ENCODE measurements around the gene TBC1D3I. TPM values are rescaled to one million over a fixed set of nuclear protein-coding genes. Genes with fewer than 3 reads are reported as not detected.
"Not testable (repeated sequence)": the region's sequence is repeated elsewhere in the genome, so short reads cannot be mapped to it uniquely, and the experiment has no call there.

Gene TBC1D3I
- total RNA-seq, 2 experiments from 2014 or later = 0.19 to 0.55 TPM

DNA sequence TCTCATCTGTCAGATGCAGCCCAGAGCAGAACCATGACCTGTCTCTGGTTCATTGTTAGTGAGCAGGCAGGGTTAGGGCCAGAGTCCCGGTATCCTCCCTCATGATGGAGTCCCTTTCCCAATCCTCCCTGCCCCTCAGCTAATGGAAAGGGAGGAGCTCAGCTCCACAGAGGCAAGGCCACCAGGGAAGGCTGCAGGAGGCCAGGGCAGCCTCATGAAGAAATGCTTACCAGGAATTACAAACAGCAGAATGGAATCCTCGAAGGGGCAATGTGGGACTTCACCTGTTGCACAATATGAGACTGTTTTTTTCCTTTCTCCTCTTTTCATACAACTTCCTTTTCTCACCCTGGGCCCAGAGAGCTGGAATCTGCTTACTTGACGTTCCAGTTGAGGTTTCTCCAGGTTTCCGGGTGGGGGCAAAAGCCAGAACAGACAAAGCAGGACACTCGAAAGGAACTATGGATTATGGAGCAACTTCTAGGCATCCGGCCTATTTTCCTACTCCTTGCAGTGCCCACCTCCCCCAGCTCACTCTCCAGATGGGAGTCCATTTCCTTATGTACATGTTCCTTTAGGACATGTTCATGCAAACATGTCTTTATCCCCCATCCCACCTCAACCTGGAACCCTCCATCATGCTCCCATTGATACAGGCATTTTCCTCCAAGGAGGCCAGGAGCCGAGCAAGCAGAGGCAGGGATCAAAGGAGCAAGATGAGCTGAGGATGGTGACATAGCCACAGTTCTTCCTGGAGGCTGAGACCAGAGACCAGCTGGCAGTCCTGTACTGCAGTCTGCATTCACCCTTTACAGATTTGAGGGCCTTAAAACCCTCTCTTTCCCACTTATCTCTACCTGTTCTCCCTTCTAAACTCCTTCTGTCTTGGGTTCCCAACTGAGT is 48.7 kb downstream of the TBC1D3I start:
- H4K20me1 ChIP-seq (ENCODE audit: insufficient read depth, low read length); H3K36me3 ChIP-seq (ENCODE audit: insufficient read depth, low read length); intact Hi-C loops (cut with micrococcal nuclease; ENCODE audit: unreplicated experiment); POLR2A ChIA-PET; H3K9me3 ChIP-seq (ENCODE audit: low read length); H2AFZ ChIP-seq (ENCODE audit: low read length); H3K4me2 ChIP-seq (ENCODE audit: low read length); DNase-seq (ENCODE audit: low spot score); H3K27ac ChIP-seq (ENCODE audit: low read depth, low read length, poor library complexity, severe bottlenecking); H3K9me2 ChIP-seq (ENCODE audit: insufficient read depth, low read length); CTCF ChIA-PET (ENCODE audit: unreplicated experiment); H3K79me2 ChIP-seq (ENCODE audit: insufficient read depth, low read depth, low read length); H3K4me3 ChIP-seq (ENCODE audit: low read depth, low read length, poor library complexity, severe bottlenecking); BruUV-seq (replicated peaks): not testable (repeated sequence)
- peaks cover 16% of the 10 kb centered on the region for H3K4me1 ChIP-seq (ENCODE audit: insufficient read depth, low read length, poor library complexity, severe bottlenecking)

DNA sequence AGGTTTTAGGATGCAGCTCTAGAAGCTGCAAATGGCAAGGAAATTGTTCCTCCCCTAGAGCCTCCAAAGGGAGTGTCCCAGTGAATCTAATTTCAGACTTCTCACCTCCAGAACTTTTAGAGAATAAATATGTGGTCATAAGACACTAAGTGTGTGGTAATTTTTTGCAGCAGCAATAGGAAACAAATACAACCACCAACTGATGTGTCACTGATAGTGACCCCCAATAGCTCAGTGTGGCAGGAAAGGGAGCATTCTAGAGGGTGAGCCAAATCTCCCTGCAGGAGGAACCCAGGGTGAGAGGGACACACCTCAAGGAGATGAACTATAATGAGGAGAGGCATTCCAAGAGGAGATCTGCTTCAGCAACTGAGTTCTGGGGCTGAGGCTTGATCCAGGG is 49.5 kb downstream of the TBC1D3I start:
- CTCF ChIA-PET (ENCODE audit: unreplicated experiment) = no interaction called here
- intact Hi-C loops (cut with micrococcal nuclease; ENCODE audit: unreplicated experiment) = no loop called here
- H4K20me1 ChIP-seq (ENCODE audit: insufficient read depth, low read length) = no peaks in the 10 kb centered on the region
- H3K9me3 ChIP-seq (ENCODE audit: low read length) = no peaks in the 10 kb centered on the region
- no peaks in the 10 kb centered on the region for H3K79me2 ChIP-seq (ENCODE audit: insufficient read depth, low read depth, low read length)
- BruUV-seq (replicated peaks) = no TSS peak
- H3K4me2 ChIP-seq (ENCODE audit: low read length) = no peak overlapping the region
- no peak overlapping the region for H2AFZ ChIP-seq (ENCODE audit: low read length)
- no peaks in the 10 kb centered on the region for H3K36me3 ChIP-seq (ENCODE audit: insufficient read depth, low read length)
- TF ChIP-seq, protein P1, sequence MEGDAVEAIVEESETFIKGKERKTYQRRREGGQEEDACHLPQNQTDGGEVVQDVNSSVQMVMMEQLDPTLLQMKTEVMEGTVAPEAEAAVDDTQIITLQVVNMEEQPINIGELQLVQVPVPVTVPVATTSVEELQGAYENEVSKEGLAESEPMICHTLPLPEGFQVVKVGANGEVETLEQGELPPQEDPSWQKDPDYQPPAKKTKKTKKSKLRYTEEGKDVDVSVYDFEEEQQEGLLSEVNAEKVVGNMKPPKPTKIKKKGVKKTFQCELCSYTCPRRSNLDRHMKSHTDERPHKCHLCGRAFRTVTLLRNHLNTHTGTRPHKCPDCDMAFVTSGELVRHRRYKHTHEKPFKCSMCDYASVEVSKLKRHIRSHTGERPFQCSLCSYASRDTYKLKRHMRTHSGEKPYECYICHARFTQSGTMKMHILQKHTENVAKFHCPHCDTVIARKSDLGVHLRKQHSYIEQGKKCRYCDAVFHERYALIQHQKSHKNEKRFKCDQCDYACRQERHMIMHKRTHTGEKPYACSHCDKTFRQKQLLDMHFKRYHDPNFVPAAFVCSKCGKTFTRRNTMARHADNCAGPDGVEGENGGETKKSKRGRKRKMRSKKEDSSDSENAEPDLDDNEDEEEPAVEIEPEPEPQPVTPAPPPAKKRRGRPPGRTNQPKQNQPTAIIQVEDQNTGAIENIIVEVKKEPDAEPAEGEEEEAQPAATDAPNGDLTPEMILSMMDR (conservative IDR thresholded peaks at IDR 0.05; ENCODE audit: low read length) = no peak
- no peak for TF ChIP-seq EZH2phosphoT487 (IDR thresholded peaks at IDR 0.05; ENCODE audit: borderline replicate concordance, low read depth, low read length)
- H3K4me1 ChIP-seq (ENCODE audit: insufficient read depth, low read length, poor library complexity, severe bottlenecking) = peaks cover 24% of the 10 kb centered on the region
- no peak overlapping the region for H3K4me3 ChIP-seq (ENCODE audit: low read depth, low read length, poor library complexity, severe bottlenecking)
- no peak overlapping the region for H3K27ac ChIP-seq (ENCODE audit: low read depth, low read length, poor library complexity, severe bottlenecking)
- DNase-seq (ENCODE audit: low spot score) = no peak
- H3K9me2 ChIP-seq (ENCODE audit: insufficient read depth, low read length) = no peaks in the 10 kb centered on the region
- POLR2A ChIA-PET = no interaction called here

DNA sequence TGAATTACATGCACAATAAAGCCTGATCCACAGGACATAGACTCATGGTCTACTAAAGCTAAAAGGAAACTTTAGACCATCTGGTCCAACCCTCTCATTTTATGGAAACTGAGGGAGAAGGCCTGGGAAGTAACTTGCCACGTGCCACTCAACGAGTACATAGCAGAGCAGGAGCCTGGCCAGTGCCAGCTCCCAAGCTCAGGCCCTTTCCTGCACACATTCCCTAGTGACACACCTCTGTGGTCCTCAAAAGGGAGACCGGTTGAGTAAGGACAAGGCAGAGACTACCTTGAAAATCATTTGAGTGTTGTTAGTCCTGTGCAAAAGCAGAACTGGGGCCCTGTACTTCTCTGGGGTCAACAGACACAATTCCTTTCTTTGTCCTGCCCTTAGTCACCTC is 50.7 kb downstream of the TBC1D3I start:
- Histone ChIP-seq H3K4me1 (ENCODE audit: insufficient read depth, low read length, poor library complexity, severe bottlenecking) (peaks cover 30% of the 10 kb centered on the region), H3K9me2 (ENCODE audit: insufficient read depth, low read length) (no peaks in the 10 kb centered on the region), H3K27ac (ENCODE audit: low read depth, low read length, poor library complexity, severe bottlenecking) (no peak overlapping the region), H3K4me3 (ENCODE audit: low read depth, low read length, poor library complexity, severe bottlenecking) (no peak overlapping the region), H2AFZ (ENCODE audit: low read length) (no peak overlapping the region), H4K20me1 (ENCODE audit: insufficient read depth, low read length) (no peaks in the 10 kb centered on the region), H3K4me2 (ENCODE audit: low read length) (no peak overlapping the region), H3K9me3 (ENCODE audit: low read length) (no peaks in the 10 kb centered on the region), H3K36me3 (ENCODE audit: insufficient read depth, low read length) (no peaks in the 10 kb centered on the region), H3K79me2 (ENCODE audit: insufficient read depth, low read depth, low read length) (no peaks in the 10 kb centered on the region)
- ChIA-PET CTCF (ENCODE audit: unreplicated experiment) (no interaction called here), POLR2A (no interaction called here)
- TF ChIP-seq EZH2phosphoT487 (IDR thresholded peaks at IDR 0.05; ENCODE audit: borderline replicate concordance, low read depth, low read length) = no peak
- TF ChIP-seq, protein P1 (conservative IDR thresholded peaks at IDR 0.05; ENCODE audit: low read length) = no peak
- intact Hi-C loops (cut with micrococcal nuclease; ENCODE audit: unreplicated experiment) = no loop called here
- BruUV-seq (replicated peaks) = no TSS peak
- DNase-seq (ENCODE audit: low spot score) = no peak
